HepG2 (cell line): ENCODE data around the gene AKAP9. TPM values are rescaled to one million over a fixed set of nuclear protein-coding genes. Genes with fewer than 3 reads are reported as not detected.

Experiments
- HOXA3 ChIP-seq: sonication (generic); formaldehyde crosslinking; IDR thresholded peaks from 2 replicates; pipeline ENCODE4 v1.5.0; 2020; ENCODE audit warnings: missing genetic modification reagents
- KLF9 ChIP-seq: IDR thresholded peaks from 2 replicates; pipeline ENCODE4 v1.6.1; 2016; ENCODE audit warnings: low read depth
- MYC ChIP-seq: sonication (generic); formaldehyde crosslinking; IDR thresholded peaks from 2 replicates; pipeline ENCODE4 v1.9.0; 2021; ENCODE audit warnings: missing genetic modification reagents, borderline replicate concordance
- TERF1 ChIP-seq: sonication (generic); formaldehyde crosslinking; IDR thresholded peaks from 2 replicates; pipeline ENCODE4 v1.8.0; 2022; ENCODE audit warnings: mild to moderate bottlenecking, missing genetic modification reagents, moderate library complexity
- UBTF ChIP-seq: sonication (generic); formaldehyde crosslinking; IDR thresholded peaks from 2 replicates; pipeline ENCODE4 v1.4.0; 2020; ENCODE audit warnings: mild to moderate bottlenecking, missing genetic modification reagents
- ZNF260 ChIP-seq: sonication (generic); formaldehyde crosslinking; IDR thresholded peaks from 2 replicates; pipeline ENCODE4 v1.4.0; 2020; ENCODE audit warnings: missing genetic modification reagents, low read depth, mild to moderate bottlenecking, borderline replicate concordance
- ZNF552 ChIP-seq: sonication (generic); formaldehyde crosslinking; IDR thresholded peaks from 2 replicates; pipeline ENCODE4 v1.9.0; 2022; ENCODE audit warnings: missing genetic modification reagents, mild to moderate bottlenecking, borderline replicate concordance
- ZNF737 ChIP-seq: sonication (generic); formaldehyde crosslinking; IDR thresholded peaks from 2 replicates; pipeline ENCODE4 v1.5.0; 2020; ENCODE audit warnings: missing genetic modification reagents, mild to moderate bottlenecking, borderline replicate concordance
- polyA plus RNA-seq, 8 experiments: library from polyadenylated mRNA; depleted of rRNA in 3 of 8; stranded (reverse) in 7 of 8; unstranded in 1 of 8; fragments of >200 nt; fragmentation: Illumina TruSeq in 4 of 8; extraction: Trizol in 4 of 8; gene quantifications; 2 replicates each; pipeline versions ENCODE4 v1.2.1 to v1.2.3, GENCODE V29; 2011 to 2016; ENCODE audit warnings: low read depth in 4 of 8, missing spikeins in 1 of 8, mixed read lengths in 1 of 8; ENCODE audit not compliant: insufficient read depth in 1 of 8
- total RNA-seq, 5 experiments: library from RNA; depleted of rRNA; stranded (reverse); fragments of >200 nt; fragmentation: Illumina TruSeq; extraction: Trizol; gene quantifications; 2 replicates each; pipeline ENCODE4 v1.2.3, GENCODE V29; 2016; ENCODE audit warnings: low read depth in 1 of 5
- TF ChIP-seq, protein P1 (sequence below): sonication (generic); formaldehyde crosslinking; IDR thresholded peaks from 2 replicates; pipeline ENCODE4 v1.5.0; 2020; ENCODE audit warnings: mild to moderate bottlenecking, missing genetic modification reagents
- TF ChIP-seq, protein P2 (sequence below): sonication (generic); formaldehyde crosslinking; IDR thresholded peaks from 2 replicates; pipeline ENCODE4 v1.5.1; 2020; ENCODE audit warnings: missing genetic modification reagents, mild to moderate bottlenecking, borderline replicate concordance
- TF ChIP-seq, protein P3 (sequence below): sonication (generic); formaldehyde crosslinking; IDR thresholded peaks from 2 replicates; pipeline ENCODE4 v1.5.0; 2020; ENCODE audit warnings: missing genetic modification reagents, mild to moderate bottlenecking, borderline replicate concordance

AKAP9 gene
- total and polyA plus RNA-seq, 2 of the 13 experiments (the other 11 are each of a cell fraction or from before 2014, with no cell fraction given): 27.6 to 33.1 TPM

- TF ChIP-seq, protein P1, sequence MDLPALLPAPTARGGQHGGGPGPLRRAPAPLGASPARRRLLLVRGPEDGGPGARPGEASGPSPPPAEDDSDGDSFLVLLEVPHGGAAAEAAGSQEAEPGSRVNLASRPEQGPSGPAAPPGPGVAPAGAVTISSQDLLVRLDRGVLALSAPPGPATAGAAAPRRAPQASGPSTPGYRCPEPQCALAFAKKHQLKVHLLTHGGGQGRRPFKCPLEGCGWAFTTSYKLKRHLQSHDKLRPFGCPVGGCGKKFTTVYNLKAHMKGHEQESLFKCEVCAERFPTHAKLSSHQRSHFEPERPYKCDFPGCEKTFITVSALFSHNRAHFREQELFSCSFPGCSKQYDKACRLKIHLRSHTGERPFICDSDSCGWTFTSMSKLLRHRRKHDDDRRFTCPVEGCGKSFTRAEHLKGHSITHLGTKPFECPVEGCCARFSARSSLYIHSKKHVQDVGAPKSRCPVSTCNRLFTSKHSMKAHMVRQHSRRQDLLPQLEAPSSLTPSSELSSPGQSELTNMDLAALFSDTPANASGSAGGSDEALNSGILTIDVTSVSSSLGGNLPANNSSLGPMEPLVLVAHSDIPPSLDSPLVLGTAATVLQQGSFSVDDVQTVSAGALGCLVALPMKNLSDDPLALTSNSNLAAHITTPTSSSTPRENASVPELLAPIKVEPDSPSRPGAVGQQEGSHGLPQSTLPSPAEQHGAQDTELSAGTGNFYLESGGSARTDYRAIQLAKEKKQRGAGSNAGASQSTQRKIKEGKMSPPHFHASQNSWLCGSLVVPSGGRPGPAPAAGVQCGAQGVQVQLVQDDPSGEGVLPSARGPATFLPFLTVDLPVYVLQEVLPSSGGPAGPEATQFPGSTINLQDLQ: no peak; the same call in 1 of the 2 replicates
- TF ChIP-seq ZNF260 (CRISPR knock-in tag): no peak
- TF ChIP-seq, protein P2, sequence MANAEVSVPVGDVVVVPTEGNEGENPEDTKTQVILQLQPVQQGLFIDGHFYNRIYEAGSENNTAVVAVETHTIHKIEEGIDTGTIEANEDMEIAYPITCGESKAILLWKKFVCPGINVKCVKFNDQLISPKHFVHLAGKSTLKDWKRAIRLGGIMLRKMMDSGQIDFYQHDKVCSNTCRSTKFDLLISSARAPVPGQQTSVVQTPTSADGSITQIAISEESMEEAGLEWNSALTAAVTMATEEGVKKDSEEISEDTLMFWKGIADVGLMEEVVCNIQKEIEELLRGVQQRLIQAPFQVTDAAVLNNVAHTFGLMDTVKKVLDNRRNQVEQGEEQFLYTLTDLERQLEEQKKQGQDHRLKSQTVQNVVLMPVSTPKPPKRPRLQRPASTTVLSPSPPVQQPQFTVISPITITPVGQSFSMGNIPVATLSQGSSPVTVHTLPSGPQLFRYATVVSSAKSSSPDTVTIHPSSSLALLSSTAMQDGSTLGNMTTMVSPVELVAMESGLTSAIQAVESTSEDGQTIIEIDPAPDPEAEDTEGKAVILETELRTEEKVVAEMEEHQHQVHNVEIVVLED: peak; percentile 94
- TF ChIP-seq, protein P3, sequence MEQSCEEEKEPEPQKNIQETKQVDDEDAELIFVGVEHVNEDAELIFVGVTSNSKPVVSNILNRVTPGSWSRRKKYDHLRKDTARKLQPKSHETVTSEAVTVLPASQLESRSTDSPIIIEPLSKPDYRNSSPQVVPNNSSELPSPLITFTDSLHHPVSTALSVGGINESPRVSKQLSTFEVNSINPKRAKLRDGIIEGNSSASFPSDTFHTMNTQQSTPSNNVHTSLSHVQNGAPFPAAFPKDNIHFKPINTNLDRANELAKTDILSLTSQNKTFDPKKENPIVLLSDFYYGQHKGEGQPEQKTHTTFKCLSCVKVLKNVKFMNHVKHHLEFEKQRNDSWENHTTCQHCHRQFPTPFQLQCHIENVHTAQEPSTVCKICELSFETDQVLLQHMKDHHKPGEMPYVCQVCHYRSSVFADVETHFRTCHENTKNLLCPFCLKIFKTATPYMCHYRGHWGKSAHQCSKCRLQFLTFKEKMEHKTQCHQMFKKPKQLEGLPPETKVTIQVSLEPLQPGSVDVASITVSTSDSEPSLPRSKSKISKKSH: peak; percentile 96
- no peak for TF ChIP-seq TERF1 (CRISPR knock-in tag)
- peak; percentile 76 for TF ChIP-seq MYC (CRISPR knock-in tag)
- peak; percentile 92 for TF ChIP-seq HOXA3 (CRISPR knock-in tag)
- peak; percentile 88 for TF ChIP-seq UBTF (CRISPR knock-in tag)
- 0 out of 2 replicates have a peak, but pooled peaks have one; percentile 39 for TF ChIP-seq KLF9 (CRISPR knock-in tag)
- no peak for TF ChIP-seq ZNF737 (CRISPR knock-in tag)
- TF ChIP-seq ZNF552 (CRISPR knock-in tag): peak; percentile 59; the same call in 1 of the 2 replicates
These were observed 193.8 kb downstream of the AKAP9 start, which contains the start of gene CYP51A1 (continued) for GRCh38 chr7:92134271-92135051.
